ENCODE measurements around the gene RAD51B.

DNA sequence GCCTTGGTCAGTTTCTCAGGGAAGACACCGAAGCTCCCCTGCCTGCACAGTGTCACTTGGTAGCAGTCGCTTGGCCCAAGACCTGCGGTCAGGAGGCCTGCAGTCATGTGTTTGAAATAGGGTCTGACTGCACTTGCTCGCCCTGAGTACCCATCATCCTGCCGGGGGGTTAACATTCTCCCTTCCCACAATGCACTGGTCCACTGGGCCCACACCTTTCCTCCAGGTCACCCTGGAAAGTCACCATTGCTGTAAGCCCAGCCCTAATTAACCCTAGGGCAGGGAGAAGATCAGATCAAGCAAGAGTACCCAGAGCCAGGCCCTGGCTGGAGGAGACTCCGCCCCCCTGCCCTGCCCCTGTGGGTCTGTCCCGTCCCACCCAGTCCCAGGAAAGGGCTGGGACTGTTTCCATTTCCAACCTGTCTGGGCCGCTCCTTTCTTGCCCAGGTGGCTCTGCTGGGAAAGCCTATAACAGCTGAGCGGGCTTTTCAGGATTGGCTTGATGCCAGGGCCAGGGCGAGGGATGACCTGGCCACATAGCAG lies 886.2 kb downstream of the RAD51B start:
- TF ChIP-seq POLR2A (IDR thresholded peaks at IDR 0.05) (no peak), POLR2AphosphoS5 (IDR thresholded peaks at IDR 0.05) (no peak)
- TF ChIP-seq, protein P1, sequence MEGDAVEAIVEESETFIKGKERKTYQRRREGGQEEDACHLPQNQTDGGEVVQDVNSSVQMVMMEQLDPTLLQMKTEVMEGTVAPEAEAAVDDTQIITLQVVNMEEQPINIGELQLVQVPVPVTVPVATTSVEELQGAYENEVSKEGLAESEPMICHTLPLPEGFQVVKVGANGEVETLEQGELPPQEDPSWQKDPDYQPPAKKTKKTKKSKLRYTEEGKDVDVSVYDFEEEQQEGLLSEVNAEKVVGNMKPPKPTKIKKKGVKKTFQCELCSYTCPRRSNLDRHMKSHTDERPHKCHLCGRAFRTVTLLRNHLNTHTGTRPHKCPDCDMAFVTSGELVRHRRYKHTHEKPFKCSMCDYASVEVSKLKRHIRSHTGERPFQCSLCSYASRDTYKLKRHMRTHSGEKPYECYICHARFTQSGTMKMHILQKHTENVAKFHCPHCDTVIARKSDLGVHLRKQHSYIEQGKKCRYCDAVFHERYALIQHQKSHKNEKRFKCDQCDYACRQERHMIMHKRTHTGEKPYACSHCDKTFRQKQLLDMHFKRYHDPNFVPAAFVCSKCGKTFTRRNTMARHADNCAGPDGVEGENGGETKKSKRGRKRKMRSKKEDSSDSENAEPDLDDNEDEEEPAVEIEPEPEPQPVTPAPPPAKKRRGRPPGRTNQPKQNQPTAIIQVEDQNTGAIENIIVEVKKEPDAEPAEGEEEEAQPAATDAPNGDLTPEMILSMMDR (IDR thresholded peaks at IDR 0.05), result no peak
